ENCODE measurements around the gene AGTRAP. TPM values are rescaled to one million over a fixed set of nuclear protein-coding genes. Genes with fewer than 3 reads are reported as not detected.

The AGTRAP gene
- total RNA-seq, 1 experiment from 2014 or later: 82.5 TPM

GRCh38 chr1:11768821-11769220, 32.9 kb downstream of the AGTRAP start:
- no peak for DNase-seq (ENCODE audit: low read depth, low spot score)
- in situ Hi-C loops (cut with HindIII; ENCODE audit: low pct_unique_long_range_greater_than_20kb, low sequenced_read_pairs): no loop called here

GRCh38 chr1:11769274-11769673, 33.3 kb downstream of the AGTRAP start:
- no peak for DNase-seq (ENCODE audit: low read depth, low spot score)
- in situ Hi-C loops (cut with HindIII; ENCODE audit: low pct_unique_long_range_greater_than_20kb, low sequenced_read_pairs): no loop called here

- no peak for DNase-seq (ENCODE audit: low read depth, low spot score)
- in situ Hi-C loops (cut with HindIII; ENCODE audit: low pct_unique_long_range_greater_than_20kb, low sequenced_read_pairs): no loop called here
Observed at GRCh38 chr1:11770011-11770410, 34.1 kb downstream of the AGTRAP start.

GRCh38 chr1:11771481-11772043, 35.6 kb downstream of the AGTRAP start:
- DNase-seq (ENCODE audit: low read depth, low spot score): no peak
- in situ Hi-C loops (cut with HindIII; ENCODE audit: low pct_unique_long_range_greater_than_20kb, low sequenced_read_pairs): no loop called here

GRCh38 chr1:11772458-11772857, 36.5 kb downstream of the AGTRAP start:
- in situ Hi-C loops (cut with HindIII; ENCODE audit: low pct_unique_long_range_greater_than_20kb, low sequenced_read_pairs): no loop called here

GRCh38 chr1:11774753-11775152, 38.8 kb downstream of the AGTRAP start:
- in situ Hi-C loops (cut with HindIII; ENCODE audit: low pct_unique_long_range_greater_than_20kb, low sequenced_read_pairs): no loop called here
- no peak for DNase-seq (ENCODE audit: low read depth, low spot score)

More at GRCh38 chr1:11772458-11772857, 36.5 kb downstream of the AGTRAP start:
- no peak for DNase-seq (ENCODE audit: low read depth, low spot score)

- DNase-seq (ENCODE audit: low read depth, low spot score): no peak
- in situ Hi-C loops (cut with HindIII; ENCODE audit: low pct_unique_long_range_greater_than_20kb, low sequenced_read_pairs): no loop called here
Observed at GRCh38 chr1:11777658-11778322, 41.9 kb downstream of the AGTRAP start.

GRCh38 chr1:11778336-11778735, 42.4 kb downstream of the AGTRAP start:
- DNase-seq (ENCODE audit: low read depth, low spot score): no peak
- in situ Hi-C loops (cut with HindIII; ENCODE audit: low pct_unique_long_range_greater_than_20kb, low sequenced_read_pairs): no loop called here

GRCh38 chr1:11778844-11779623, 43.1 kb downstream of the AGTRAP start:
- in situ Hi-C loops (cut with HindIII; ENCODE audit: low pct_unique_long_range_greater_than_20kb, low sequenced_read_pairs): no loop called here
- DNase-seq (ENCODE audit: low read depth, low spot score): no peak

- in situ Hi-C loops (cut with HindIII; ENCODE audit: low pct_unique_long_range_greater_than_20kb, low sequenced_read_pairs): no loop called here
- no peak for DNase-seq (ENCODE audit: low read depth, low spot score)
Observed at GRCh38 chr1:11779715-11780379, 43.9 kb downstream of the AGTRAP start.

GRCh38 chr1:11780380-11781147, 44.6 kb downstream of the AGTRAP start:
- DNase-seq (ENCODE audit: low read depth, low spot score): no peak
- in situ Hi-C loops (cut with HindIII; ENCODE audit: low pct_unique_long_range_greater_than_20kb, low sequenced_read_pairs): no loop called here

- no peak for DNase-seq (ENCODE audit: low read depth, low spot score)
- in situ Hi-C loops (cut with HindIII; ENCODE audit: low pct_unique_long_range_greater_than_20kb, low sequenced_read_pairs): no loop called here
Observed at GRCh38 chr1:11781297-11781696, 45.4 kb downstream of the AGTRAP start.

- in situ Hi-C loops (cut with HindIII; ENCODE audit: low pct_unique_long_range_greater_than_20kb, low sequenced_read_pairs): no loop called here
- DNase-seq (ENCODE audit: low read depth, low spot score): no peak
Observed at GRCh38 chr1:11782127-11782708, 46.3 kb downstream of the AGTRAP start.

GRCh38 chr1:11783556-11783955, 47.6 kb downstream of the AGTRAP start:
- in situ Hi-C loops (cut with HindIII; ENCODE audit: low pct_unique_long_range_greater_than_20kb, low sequenced_read_pairs): no loop called here
- no peak for DNase-seq (ENCODE audit: low read depth, low spot score)

- DNase-seq (ENCODE audit: low read depth, low spot score): no peak
- in situ Hi-C loops (cut with HindIII; ENCODE audit: low pct_unique_long_range_greater_than_20kb, low sequenced_read_pairs): no loop called here
Observed at GRCh38 chr1:11784256-11784992, 48.5 kb downstream of the AGTRAP start.

- in situ Hi-C loops (cut with HindIII; ENCODE audit: low pct_unique_long_range_greater_than_20kb, low sequenced_read_pairs): no loop called here
Observed at GRCh38 chr1:11784993-11785769, 49.2 kb downstream of the AGTRAP start.

More at GRCh38 chr1:11784993-11785769, 49.2 kb downstream of the AGTRAP start:
- peak; percentile 51 for DNase-seq (ENCODE audit: low read depth, low spot score)

Data from SK-MEL-5 (cell line).